GM12873 (cell line): ENCODE results near the gene CASTOR1.

ENCODE experiments used
- TF ChIP-seq, protein P1 (sequence below): IDR thresholded peaks from 2 replicates; pipeline ENCODE4 v1.5.1; 2012; ENCODE audit warnings: low read depth, mild to moderate bottlenecking, moderate library complexity, low read length, control low read depth; ENCODE audit not compliant: insufficient read depth; ENCODE audit errors: missing control alignments

The CASTOR1 gene

DNA sequence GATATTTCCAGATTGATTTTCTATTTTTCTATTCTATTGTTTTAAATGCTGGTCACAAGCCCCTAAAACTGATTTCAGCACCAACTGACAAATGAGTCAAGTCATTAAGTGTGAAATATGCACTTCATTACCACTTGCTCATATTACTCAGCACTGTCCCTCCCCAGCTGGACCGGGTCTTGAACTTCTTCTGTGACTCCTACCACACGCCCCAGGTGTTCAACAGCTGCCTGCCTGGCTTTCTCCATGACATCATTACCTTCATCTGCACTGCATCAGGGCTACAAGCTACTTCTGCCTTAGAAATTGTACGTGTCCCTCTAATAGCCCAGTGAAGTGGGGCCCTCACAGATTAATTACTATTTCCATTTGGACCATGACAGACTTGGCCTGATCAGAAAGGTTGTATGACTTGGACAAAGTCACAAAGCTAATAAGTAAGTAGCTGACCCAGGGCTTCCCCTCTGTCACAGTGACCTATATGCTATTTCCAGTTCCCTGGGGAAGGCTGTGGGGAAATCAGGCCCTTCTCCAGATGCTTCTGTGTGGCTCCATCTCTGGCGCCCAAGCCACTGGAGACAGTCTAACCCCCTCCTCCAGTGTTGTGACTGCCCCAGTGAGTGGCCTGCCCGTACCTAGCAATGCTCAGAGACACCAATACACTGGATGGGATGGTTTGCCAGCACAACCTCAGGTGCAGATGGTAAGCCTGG is 19.4 kb upstream of the CASTOR1 start:
- TF ChIP-seq, protein P1, sequence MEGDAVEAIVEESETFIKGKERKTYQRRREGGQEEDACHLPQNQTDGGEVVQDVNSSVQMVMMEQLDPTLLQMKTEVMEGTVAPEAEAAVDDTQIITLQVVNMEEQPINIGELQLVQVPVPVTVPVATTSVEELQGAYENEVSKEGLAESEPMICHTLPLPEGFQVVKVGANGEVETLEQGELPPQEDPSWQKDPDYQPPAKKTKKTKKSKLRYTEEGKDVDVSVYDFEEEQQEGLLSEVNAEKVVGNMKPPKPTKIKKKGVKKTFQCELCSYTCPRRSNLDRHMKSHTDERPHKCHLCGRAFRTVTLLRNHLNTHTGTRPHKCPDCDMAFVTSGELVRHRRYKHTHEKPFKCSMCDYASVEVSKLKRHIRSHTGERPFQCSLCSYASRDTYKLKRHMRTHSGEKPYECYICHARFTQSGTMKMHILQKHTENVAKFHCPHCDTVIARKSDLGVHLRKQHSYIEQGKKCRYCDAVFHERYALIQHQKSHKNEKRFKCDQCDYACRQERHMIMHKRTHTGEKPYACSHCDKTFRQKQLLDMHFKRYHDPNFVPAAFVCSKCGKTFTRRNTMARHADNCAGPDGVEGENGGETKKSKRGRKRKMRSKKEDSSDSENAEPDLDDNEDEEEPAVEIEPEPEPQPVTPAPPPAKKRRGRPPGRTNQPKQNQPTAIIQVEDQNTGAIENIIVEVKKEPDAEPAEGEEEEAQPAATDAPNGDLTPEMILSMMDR = no peak

DNA sequence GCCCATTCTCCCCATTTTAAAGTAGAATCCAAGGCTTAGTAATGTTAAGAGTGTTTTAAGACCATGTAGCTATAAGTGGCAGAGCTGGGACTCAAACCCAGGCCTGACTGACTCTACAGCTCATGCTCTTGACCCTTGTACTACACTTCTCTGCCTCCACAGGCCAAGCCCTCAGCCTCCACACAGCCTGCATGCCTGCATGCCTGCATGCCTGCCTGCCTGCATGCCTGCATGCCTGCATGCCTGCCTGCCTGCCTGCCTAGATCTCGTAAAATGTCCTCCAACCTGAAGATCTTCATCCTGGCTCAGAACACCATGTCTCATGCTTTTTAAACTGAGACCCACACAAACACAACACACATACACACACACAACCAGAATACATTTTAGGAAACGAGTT is 18.8 kb upstream of the CASTOR1 start:
- TF ChIP-seq, protein P1 = no peak

DNA sequence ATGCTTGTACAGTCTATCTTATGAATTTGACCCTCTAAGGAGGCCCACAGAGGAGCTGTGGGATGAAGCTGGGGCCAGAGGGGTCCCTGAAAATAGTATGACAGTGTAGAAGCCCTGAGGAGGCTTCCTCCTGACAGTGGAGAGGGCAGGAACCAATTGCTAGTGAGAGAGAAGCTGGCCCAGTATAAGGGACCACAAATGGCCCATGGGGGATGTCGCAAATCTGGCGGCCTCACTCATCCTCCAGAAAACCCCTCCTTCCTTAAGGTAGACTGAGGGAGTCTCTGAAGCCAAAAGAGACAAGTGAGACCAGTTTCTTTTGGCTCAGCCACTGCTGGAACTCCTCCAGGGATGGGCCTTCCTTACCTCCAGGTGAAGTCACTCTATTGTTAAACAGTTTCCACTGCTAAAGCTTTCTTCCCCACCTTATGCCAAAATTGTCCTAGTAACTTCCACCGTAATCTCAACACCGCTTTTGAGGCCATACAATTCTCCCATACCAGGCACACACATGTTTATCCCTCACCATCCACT is 17.8 kb upstream of the CASTOR1 start:
- TF ChIP-seq, protein P1 = no peak

DNA sequence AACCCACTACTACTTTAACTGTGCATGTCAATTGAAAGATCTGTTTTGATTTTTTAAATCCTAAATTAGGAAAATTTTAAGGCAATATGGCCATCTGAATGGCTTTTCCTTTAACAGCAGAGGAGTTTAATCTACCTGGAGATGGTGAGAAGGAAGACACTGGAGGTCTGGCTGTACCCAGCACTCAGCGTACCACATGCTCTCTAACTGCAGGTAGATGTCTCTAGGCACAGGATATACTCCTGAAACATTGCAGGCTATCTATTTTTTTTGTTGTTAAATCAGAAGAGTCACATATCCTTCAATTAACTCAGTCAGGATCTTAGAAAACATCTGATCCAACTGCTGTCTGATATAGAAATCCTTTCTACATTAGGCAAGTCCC is 17.3 kb upstream of the CASTOR1 start:
- TF ChIP-seq, protein P1 = no peak

DNA sequence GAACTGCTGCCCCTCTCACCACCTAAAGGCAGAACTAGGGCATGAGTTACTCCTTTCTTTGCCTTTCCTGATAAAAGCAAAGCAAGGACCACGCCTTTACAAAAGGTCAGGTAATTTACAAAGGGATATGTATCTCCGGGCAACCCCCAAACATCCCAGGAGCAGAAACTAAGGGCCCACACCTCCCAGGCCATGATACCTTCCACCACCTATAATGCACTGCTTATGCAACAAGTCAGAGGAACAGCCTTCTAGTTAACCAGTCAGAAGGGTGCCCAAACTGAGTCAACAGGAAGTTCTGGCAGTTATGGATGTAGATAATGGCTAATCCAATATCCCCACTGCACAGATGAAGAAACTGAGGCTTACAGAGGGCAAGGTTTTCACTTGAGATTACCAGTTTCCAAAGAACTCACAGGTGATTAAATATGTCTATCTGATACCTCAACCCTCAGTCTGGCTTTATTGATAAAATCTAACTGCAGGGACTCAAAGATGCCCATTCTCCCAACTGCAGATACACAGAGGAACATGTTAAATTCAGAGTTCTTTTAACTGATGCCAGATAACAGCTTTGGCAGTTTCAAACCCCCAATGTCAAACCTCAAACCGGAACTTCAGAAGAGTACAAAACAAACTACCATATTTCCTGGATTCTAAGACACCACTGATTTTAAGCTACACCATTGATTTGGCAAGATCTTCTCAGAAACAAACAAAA is 16.8 kb upstream of the CASTOR1 start:
- TF ChIP-seq, protein P1 = no peak

DNA sequence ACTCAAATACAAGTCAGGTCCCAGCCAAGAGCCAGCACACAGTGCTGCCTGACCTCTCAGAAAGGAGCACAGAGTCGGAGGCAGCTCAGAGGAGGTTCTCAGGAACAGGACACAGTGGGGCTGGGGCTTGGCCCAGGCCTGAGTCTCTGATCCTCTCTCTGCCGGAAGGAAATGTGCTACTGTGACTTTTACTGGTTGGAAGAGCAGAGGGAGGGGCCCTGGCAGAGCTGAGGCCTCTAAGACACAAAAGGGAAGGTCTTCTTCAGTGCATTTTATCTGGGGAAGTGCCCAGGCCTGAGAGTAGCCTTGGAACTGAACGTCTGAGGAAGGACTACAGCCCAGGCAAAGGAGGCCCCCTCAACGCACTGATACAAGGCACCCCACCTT is 16.2 kb upstream of the CASTOR1 start:
- TF ChIP-seq, protein P1 = no peak

DNA sequence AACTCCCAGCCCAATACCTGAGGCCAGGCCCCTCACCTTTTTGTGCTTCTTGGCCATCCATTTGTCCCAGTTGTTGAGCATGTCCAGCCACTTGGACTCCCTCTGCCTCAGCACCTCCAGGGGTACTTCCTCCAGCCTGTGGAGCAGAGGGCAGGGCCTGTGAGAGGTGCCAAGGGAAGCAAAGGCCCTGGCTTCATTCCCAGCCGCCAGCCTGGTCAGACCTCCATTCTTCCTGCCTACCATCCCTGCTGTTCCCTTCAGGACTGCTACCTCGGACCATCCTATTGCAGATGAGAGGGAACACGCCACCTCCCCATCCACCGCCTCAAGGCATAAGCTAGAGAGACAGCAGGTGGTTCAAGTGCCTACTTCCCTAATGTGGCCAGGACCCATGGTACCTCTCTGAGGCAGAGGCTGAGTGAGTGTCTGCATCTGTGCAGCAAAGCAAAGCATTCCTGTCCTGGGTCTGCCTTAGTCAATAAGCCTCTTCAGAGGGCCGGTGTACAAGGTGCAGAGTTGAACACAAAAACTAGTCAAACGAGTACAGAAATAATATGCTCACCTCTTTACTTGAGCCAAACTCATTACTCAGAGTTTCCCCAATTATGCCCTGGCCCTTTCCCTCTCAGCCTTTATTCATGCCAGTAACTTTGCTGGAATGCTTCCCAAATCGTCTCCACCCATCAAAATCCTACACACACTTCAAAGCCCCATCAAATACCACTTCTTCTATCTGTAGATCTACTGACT is 15.4 kb upstream of the CASTOR1 start:
- TF ChIP-seq, protein P1 = no peak
